Smooth muscle cell (in vitro differentiated cells): Measurements from ENCODE around the gene KRT77. TPM values are rescaled to one million over a fixed set of nuclear protein-coding genes. Genes with fewer than 3 reads are reported as not detected.

ENCODE experiments used
- DNase-seq: peaks from one replicate; lab custom pipeline; 2025; ENCODE audit not compliant: unreplicated experiment; lab: John Stamatoyannopoulos, UW
- H2AFZ ChIP-seq: fragments of 200-600 bp; sonication (generic); 2 replicates; pipeline ENCODE4 v1.6.0; 2016; ENCODE audit warnings: antibody characterized with exemption, low read depth, mild to moderate bottlenecking
- H3F3A ChIP-seq: fragments of 200-600 bp; sonication (generic); 2 replicates; pipeline ENCODE4 v1.6.0; 2017; ENCODE audit warnings: antibody characterized with exemption, low read depth
- H3K27ac ChIP-seq: fragments of 200-600 bp; sonication (generic); 2 replicates; pipeline ENCODE4 v1.5.1; 2016; ENCODE audit warnings: low read depth, mild to moderate bottlenecking
- H3K27me3 ChIP-seq: fragments of 200-600 bp; sonication (generic); 2 replicates; pipeline ENCODE4 v1.6.1; 2016; ENCODE audit warnings: low read depth, mild to moderate bottlenecking
- H3K36me3 ChIP-seq: fragments of 200-600 bp; sonication (generic); 2 replicates; pipeline ENCODE4 v1.5.1; 2016; ENCODE audit warnings: low read depth
- H3K4me1 ChIP-seq: fragments of 200-600 bp; sonication (generic); 2 replicates; pipeline ENCODE4 v1.5.1; 2016; ENCODE audit warnings: low read depth
- H3K4me2 ChIP-seq: fragments of 200-600 bp; sonication (generic); 2 replicates; pipeline ENCODE4 v1.6.0; 2016; ENCODE audit warnings: mild to moderate bottlenecking
- H3K4me3 ChIP-seq: fragments of 200-600 bp; sonication (generic); 2 replicates; pipeline ENCODE4 v1.5.1; 2016; ENCODE audit warnings: mild to moderate bottlenecking
- H3K79me2 ChIP-seq: fragments of 200-600 bp; sonication (generic); 2 replicates; pipeline ENCODE4 v1.6.0; 2016; ENCODE audit warnings: low read depth, mild to moderate bottlenecking
- H3K9ac ChIP-seq: fragments of 200-600 bp; sonication (generic); 2 replicates; pipeline ENCODE4 v1.6.0; 2016; ENCODE audit warnings: low read depth
- H3K9me3 ChIP-seq: fragments of 200-600 bp; sonication (generic); replicated peaks from 2 replicates; pipeline ENCODE4 v1.5.1; 2016; ENCODE audit warnings: low read depth
- H4K20me1 ChIP-seq: fragments of 200-600 bp; sonication (generic); 2 replicates; pipeline ENCODE4 v1.6.0; 2016; ENCODE audit warnings: low read depth
- CTCF ChIP-seq: fragments of 200-600 bp; sonication (generic); IDR thresholded peaks from 2 replicates; pipeline ENCODE4 v1.5.1; 2017; ENCODE audit warnings: borderline replicate concordance, mild to moderate bottlenecking, antibody characterized with exemption; ENCODE audit not compliant: insufficient read depth, poor library complexity, severe bottlenecking
- WGBS: methylation state at CpG from one replicate; pipeline ENCODE4 v1.1.7; 2016; ENCODE audit warnings: low lambda C conversion rate; 5-methylcytosine and 5-hydroxymethylcytosine counted together
- polyA plus RNA-seq: library from polyadenylated mRNA; unstranded; fragments of >200 nt; fragmentation: Nextera tagmentation; extraction: Ambion mirVana; gene quantifications from 2 replicates; pipeline ENCODE4 v1.2.1, GENCODE V29; 2016
- total RNA-seq: library from RNA; depleted of rRNA; stranded (reverse); fragments of >200 nt; gene quantifications from 2 replicates; pipeline ENCODE4 v1.2.3, GENCODE V29; 2014

The KRT77 gene
- total and polyA plus RNA-seq, 2 experiments from 2014 or later = 3.8 TPM; not detected in 1

- 91% methylated on average over 2 of the region's 2 CpGs for WGBS
- H3K36me3 ChIP-seq = no peaks in the 10 kb centered on the region
- no peak for TF ChIP-seq CTCF
These were observed 3.4 kb downstream of the KRT77 start for GRCh38 chr12:52699960-52700359.

DNA sequence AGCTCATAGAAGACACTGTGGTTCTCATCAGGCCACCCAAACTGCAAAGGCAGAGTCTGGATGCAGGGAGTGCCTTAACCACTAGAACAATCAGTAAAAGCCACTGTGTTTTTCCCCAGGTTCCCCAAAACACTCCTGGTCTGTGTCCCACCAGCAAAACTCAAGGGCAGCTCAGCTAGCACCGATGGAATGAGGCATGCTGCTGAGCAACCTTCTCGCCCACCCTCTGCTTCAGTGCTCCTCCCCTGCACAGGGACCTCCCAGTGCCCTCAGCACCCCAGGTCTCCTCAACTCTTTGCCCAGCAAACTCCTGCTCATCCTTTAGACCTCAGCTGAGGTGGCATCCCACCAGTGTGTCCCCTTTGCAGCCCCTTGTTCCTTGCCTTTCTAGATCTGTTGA is 4.0 kb downstream of the KRT77 start:
- Histone ChIP-seq H2AFZ (no peak overlapping the region), H3K27me3 (peaks cover 63% of the 10 kb centered on the region), H3K4me2 (no peak overlapping the region), H3K9me3 (no peaks in the 10 kb centered on the region), H3K4me3 (no peak overlapping the region), H4K20me1 (no peaks in the 10 kb centered on the region), H3F3A (no peaks in the 10 kb centered on the region), H3K9ac (no peak overlapping the region), H3K4me1 (no peaks in the 10 kb centered on the region), H3K27ac (no peak overlapping the region), H3K79me2 (no peaks in the 10 kb centered on the region), H3K36me3 (no peaks in the 10 kb centered on the region)
- 92% methylated on average over 2 of the region's 2 CpGs for WGBS
- TF ChIP-seq CTCF = no peak
- no peak for DNase-seq

More at GRCh38 chr12:52699960-52700359, 3.4 kb downstream of the KRT77 start:
- Histone ChIP-seq H2AFZ (no peak overlapping the region), H3K27me3 (peaks cover 65% of the 10 kb centered on the region), H3K4me3 (no peak overlapping the region), H3K4me1 (no peaks in the 10 kb centered on the region), H3K9me3 (no peaks in the 10 kb centered on the region), H3K27ac (no peak overlapping the region), H4K20me1 (no peaks in the 10 kb centered on the region), H3F3A (no peaks in the 10 kb centered on the region), H3K79me2 (no peaks in the 10 kb centered on the region), H3K9ac (no peak overlapping the region), H3K4me2 (no peak overlapping the region)
- DNase-seq = no peak

DNA sequence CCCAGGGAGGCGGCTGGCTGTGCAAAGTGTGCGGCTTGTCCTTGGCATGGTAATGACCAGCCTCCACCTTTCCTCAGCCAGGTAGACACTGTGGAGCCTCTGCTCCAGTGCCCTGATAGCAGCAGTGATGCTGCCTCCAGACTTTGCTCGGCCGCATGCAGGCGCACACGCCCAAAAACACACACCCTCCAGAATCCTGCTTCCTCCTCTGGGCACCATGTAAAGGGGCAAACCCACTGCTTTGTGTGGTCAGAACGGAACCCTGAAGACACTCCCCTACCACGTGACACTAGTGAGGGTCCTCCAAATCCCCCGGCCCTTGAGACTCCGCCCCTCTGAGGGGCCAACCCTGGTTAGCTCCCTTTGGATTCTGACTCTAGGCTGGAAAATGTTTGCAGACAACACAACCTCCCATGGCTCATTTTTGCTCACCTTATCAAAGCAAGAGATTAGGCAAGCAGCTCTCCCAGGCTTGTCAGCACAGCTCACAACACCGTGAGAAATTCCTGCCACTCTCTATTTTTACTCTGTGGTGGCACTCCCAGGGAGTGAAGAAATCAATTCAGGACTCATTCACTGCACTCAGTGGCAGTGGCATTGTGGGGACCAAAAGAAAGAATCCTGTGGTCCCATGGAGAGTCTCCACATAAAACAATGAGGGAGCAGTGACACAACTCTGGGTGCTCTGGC is 4.5 kb downstream of the KRT77 start:
- no peaks in the 10 kb centered on the region for H3K79me2 ChIP-seq
- no peaks in the 10 kb centered on the region for H3K36me3 ChIP-seq
- H3K4me3 ChIP-seq = no peak overlapping the region
- WGBS = 67% methylated on average over 11 of the region's 11 CpGs
- no peak overlapping the region for H3K9ac ChIP-seq
- no peak for TF ChIP-seq CTCF
- no peaks in the 10 kb centered on the region for H3K9me3 ChIP-seq
- no peak overlapping the region for H3K4me2 ChIP-seq
- no peak for DNase-seq
- H3K27ac ChIP-seq = no peak overlapping the region
- H4K20me1 ChIP-seq = no peaks in the 10 kb centered on the region
- no peaks in the 10 kb centered on the region for H3F3A ChIP-seq
- H3K4me1 ChIP-seq = no peaks in the 10 kb centered on the region
- peaks cover 59% of the 10 kb centered on the region for H3K27me3 ChIP-seq
- H2AFZ ChIP-seq = no peak overlapping the region

DNA sequence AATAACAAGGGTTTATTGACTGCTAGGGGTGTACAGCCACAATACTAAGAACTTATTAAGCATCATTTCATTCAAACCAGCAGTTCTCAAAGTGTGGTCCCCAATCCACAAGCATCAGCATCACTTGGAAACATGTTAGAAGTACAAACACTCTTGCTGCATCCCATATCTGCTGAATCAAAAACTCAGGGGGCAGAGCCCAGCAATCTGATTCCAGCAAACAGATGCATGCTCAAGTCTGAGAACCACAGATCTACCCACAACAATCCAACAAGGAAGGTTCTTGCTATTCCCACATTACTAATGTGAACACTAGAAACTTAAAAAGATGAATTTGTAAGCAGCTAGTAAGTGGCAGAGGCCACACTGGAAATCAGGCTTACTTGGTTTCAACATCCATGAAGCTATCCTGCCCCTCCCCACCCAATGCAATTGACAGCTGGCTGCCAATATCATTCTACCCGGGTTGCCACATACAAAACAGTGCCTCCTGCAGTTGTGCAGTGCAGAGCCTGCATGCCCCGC is 6.2 kb downstream of the KRT77 start:
- Histone ChIP-seq H3K4me3 (no peak overlapping the region), H3K9ac (no peak overlapping the region), H3K36me3 (no peaks in the 10 kb centered on the region), H3K79me2 (no peaks in the 10 kb centered on the region), H4K20me1 (no peaks in the 10 kb centered on the region), H3K27me3 (peaks cover 61% of the 10 kb centered on the region), H3K27ac (no peak overlapping the region), H3F3A (no peaks in the 10 kb centered on the region), H2AFZ (no peak overlapping the region), H3K9me3 (no peaks in the 10 kb centered on the region), H3K4me1 (no peaks in the 10 kb centered on the region), H3K4me2 (no peak overlapping the region)
- WGBS = 82% methylated on average over 2 of the region's 2 CpGs
- DNase-seq = no peak
- TF ChIP-seq CTCF = no peak
